ENCODE data around the gene PKHD1.

- no peak for TF ChIP-seq CTCF (IDR thresholded peaks at IDR 0.05; ENCODE audit: poor library complexity)
- no peak for TF ChIP-seq EZH2phosphoT487 (IDR thresholded peaks at IDR 0.05; ENCODE audit: low read depth, severe bottlenecking, unreplicated experiment)
- TF ChIP-seq EZH2 (IDR thresholded peaks at IDR 0.05; ENCODE audit: borderline replicate concordance) = no peak
These were observed 375.5 kb downstream of the PKHD1 start for GRCh38 chr6:51711876-51712275.

All from hepatocyte (in vitro differentiated cells).